SK-N-SH (cell line): ENCODE data around the gene MICU2.

Source experiments
- CTCF ChIP-seq: fragments of 200-600 bp; sonication (generic); IDR thresholded peaks from 2 replicates; pipeline ENCODE4 v1.6.1; 2017; ENCODE audit warnings: antibody characterized with exemption, mild to moderate bottlenecking, moderate library complexity
- EP300 ChIP-seq, 2 experiments: IDR thresholded peaks; 2 replicates each; pipeline versions ENCODE4 v1.4.0 to v1.6.1; 2012; ENCODE audit warnings: borderline replicate concordance in 1 of 2, low read depth in 1 of 2, low read length in 1 of 2
- EZH2phosphoT487 ChIP-seq: fragments of 200-600 bp; sonication (generic); IDR thresholded peaks from 2 replicates; pipeline ENCODE4 v1.6.1; 2017; ENCODE audit warnings: low read depth, mixed run types, mild to moderate bottlenecking, antibody characterized with exemption, moderate library complexity, borderline replicate concordance
- GATA2 ChIP-seq: sonication (generic); formaldehyde crosslinking; IDR thresholded peaks from 2 replicates; pipeline ENCODE4 v1.5.0; 2020; ENCODE audit warnings: mild to moderate bottlenecking, missing genetic modification reagents
- MEF2A ChIP-seq: IDR thresholded peaks from 2 replicates; pipeline ENCODE4 v1.4.0; 2012; ENCODE audit warnings: low read depth, borderline replicate concordance
- POLR2AphosphoS5 ChIP-seq: IDR thresholded peaks from 2 replicates; pipeline ENCODE4 v1.6.1; 2012; ENCODE audit warnings: low read depth, low read length
- RAD21 ChIP-seq: IDR thresholded peaks from 2 replicates; pipeline ENCODE4 v1.6.1; 2012; ENCODE audit warnings: mild to moderate bottlenecking, low read length
- REST ChIP-seq: IDR thresholded peaks from 2 replicates; pipeline ENCODE4 v1.6.1; 2012; ENCODE audit warnings: mild to moderate bottlenecking, low read depth, low read length, moderate library complexity
- SMC3 ChIP-seq: IDR thresholded peaks from 2 replicates; pipeline ENCODE4 v1.6.1; 2012; ENCODE audit warnings: low read depth, low read length, improper control_type of control experiment
- TAF1 ChIP-seq: IDR thresholded peaks from 2 replicates; pipeline ENCODE4 v1.6.1; 2012; ENCODE audit warnings: low read depth, mild to moderate bottlenecking, low read length, moderate library complexity, borderline replicate concordance
- USF1 ChIP-seq: IDR thresholded peaks from 2 replicates; pipeline ENCODE4 v1.4.0; 2012; ENCODE audit warnings: low read depth, borderline replicate concordance

GRCh38 chr13:21458451-21458812 is 145.5 kb downstream of the MICU2 start:
- TF ChIP-seq REST (no peak), CTCF (no peak), SMC3 (no peak), POLR2AphosphoS5 (no peak), USF1 (no peak), EZH2phosphoT487 (no peak), EP300 (IDR thresholded peaks at IDR 0.05; ENCODE audit: borderline replicate concordance in 1 of 2, low read depth in 1 of 2, low read length in 1 of 2) (no peak), TAF1 (no peak), GATA2 (no peak), RAD21 (no peak), MEF2A (no peak)
